ENCODE data around the gene KCTD3.

- TF ChIP-seq, protein P1, sequence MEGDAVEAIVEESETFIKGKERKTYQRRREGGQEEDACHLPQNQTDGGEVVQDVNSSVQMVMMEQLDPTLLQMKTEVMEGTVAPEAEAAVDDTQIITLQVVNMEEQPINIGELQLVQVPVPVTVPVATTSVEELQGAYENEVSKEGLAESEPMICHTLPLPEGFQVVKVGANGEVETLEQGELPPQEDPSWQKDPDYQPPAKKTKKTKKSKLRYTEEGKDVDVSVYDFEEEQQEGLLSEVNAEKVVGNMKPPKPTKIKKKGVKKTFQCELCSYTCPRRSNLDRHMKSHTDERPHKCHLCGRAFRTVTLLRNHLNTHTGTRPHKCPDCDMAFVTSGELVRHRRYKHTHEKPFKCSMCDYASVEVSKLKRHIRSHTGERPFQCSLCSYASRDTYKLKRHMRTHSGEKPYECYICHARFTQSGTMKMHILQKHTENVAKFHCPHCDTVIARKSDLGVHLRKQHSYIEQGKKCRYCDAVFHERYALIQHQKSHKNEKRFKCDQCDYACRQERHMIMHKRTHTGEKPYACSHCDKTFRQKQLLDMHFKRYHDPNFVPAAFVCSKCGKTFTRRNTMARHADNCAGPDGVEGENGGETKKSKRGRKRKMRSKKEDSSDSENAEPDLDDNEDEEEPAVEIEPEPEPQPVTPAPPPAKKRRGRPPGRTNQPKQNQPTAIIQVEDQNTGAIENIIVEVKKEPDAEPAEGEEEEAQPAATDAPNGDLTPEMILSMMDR (IDR thresholded peaks at IDR 0.05; ENCODE audit: insufficient read depth, low read depth, low read length) = no peak
- no peak for TF ChIP-seq EZH2 (IDR thresholded peaks at IDR 0.05; ENCODE audit: insufficient read depth, low read length)
These were observed 56.1 kb downstream of the KCTD3 start for GRCh38 chr1:215623162-215623561.
